SK-N-SH (cell line): ENCODE data around the gene EMCN. TPM values are rescaled to one million over a fixed set of nuclear protein-coding genes. Genes with fewer than 3 reads are reported as not detected.

Experiments used
- CTCF ChIA-PET: fragments of 300-600, 350-600 bp; formaldehyde crosslinking; extraction: SDS; loops from one replicate; lab custom pipeline; 2021; lab: Yijun Ruan, JAX
- POLR2A ChIA-PET: fragments of 350-600 bp; sonication (Branson Sonifier 250); formaldehyde crosslinking; extraction: SDS; loops from one replicate; lab custom pipeline; 2020; ENCODE audit warnings: antibody characterized with exemption, inconsistent platforms; lab: Yijun Ruan, JAX
- DNase-seq: peaks from one replicate; pipeline ENCODE4 v3.0.0; 2012
- H2AFZ ChIP-seq: fragments of 200-600 bp; sonication (generic); 2 replicates; pipeline ENCODE4 v1.8.1; 2016; ENCODE audit warnings: antibody characterized with exemption, mild to moderate bottlenecking, low read depth
- H3F3A ChIP-seq: fragments of 200-600 bp; sonication (generic); replicated peaks from 2 replicates; pipeline ENCODE3; 2016; ENCODE audit warnings: antibody characterized with exemption, mild to moderate bottlenecking; ENCODE audit not compliant: insufficient read depth
- H3K27ac ChIP-seq, 2 experiments: fragments of 200-500 bp in 1 of 2; fragments of 200-600 bp in 1 of 2; sonication (Bioruptor generic) in 1 of 2; sonication (generic), shearing (Covaris generic) in 1 of 2; 2 replicates each; pipeline versions ENCODE4 v1.5.1 to v1.6.1; 2014 to 2016; ENCODE audit warnings: low read depth in 2 of 2, inconsistent platforms in 1 of 2, low read length in 1 of 2, mild to moderate bottlenecking in 1 of 2, mixed read lengths in 1 of 2
- H3K27me3 ChIP-seq: fragments of 200-600 bp; sonication (generic), shearing (Covaris generic); 2 replicates; pipeline ENCODE4 v1.6.1; 2016; ENCODE audit warnings: mixed run types; ENCODE audit not compliant: insufficient read depth
- H3K36me3 ChIP-seq, 2 experiments: fragments of 200-500 bp in 1 of 2; fragments of 200-600 bp in 1 of 2; sonication (Bioruptor generic) in 1 of 2; sonication (generic) in 1 of 2; replicated peaks in 1 of 2; 2 replicates each; pipeline versions ENCODE3 to v1.5.1; 2014 to 2016; ENCODE audit warnings: low read length in 1 of 2, mild to moderate bottlenecking in 1 of 2; ENCODE audit not compliant: insufficient read depth in 2 of 2, control insufficient read depth in 1 of 2
- H3K4me1 ChIP-seq, 2 experiments: fragments of 200-500 bp in 1 of 2; fragments of 200-600 bp in 1 of 2; sonication (Bioruptor generic) in 1 of 2; sonication (generic), shearing (Covaris generic) in 1 of 2; 2 replicates each; pipeline versions ENCODE4 v1.5.1 to v1.6.1; 2014 to 2016; ENCODE audit warnings: low read depth in 1 of 2, low read length in 1 of 2, mixed run types in 1 of 2; ENCODE audit not compliant: insufficient read depth in 2 of 2, control insufficient read depth in 1 of 2
- H3K4me2 ChIP-seq: fragments of 200-600 bp; sonication (generic), shearing (Covaris generic); 2 replicates; pipeline ENCODE4 v1.6.1; 2017; ENCODE audit warnings: mixed run types
- H3K4me3 ChIP-seq, 2 experiments: fragments of 200-500 bp in 1 of 2; fragments of 200-600 bp in 1 of 2; sonication (Bioruptor generic) in 1 of 2; sonication (generic), shearing (Covaris generic) in 1 of 2; 2 replicates each; pipeline versions ENCODE4 v1.5.1 to v1.8.1; 2014 to 2016; ENCODE audit warnings: low read depth in 2 of 2, inconsistent platforms in 1 of 2, low read length in 1 of 2, mild to moderate bottlenecking in 1 of 2, mixed read lengths in 1 of 2, moderate library complexity in 1 of 2
- H3K79me2 ChIP-seq: fragments of 200-600 bp; sonication (generic); 2 replicates; pipeline ENCODE4 v1.8.1; 2017; ENCODE audit warnings: mild to moderate bottlenecking; ENCODE audit not compliant: insufficient read depth
- H3K9ac ChIP-seq: fragments of 200-600 bp; sonication (generic); 2 replicates; pipeline ENCODE4 v1.6.1; 2017; ENCODE audit warnings: mixed run types
- H3K9me2 ChIP-seq: fragments of 200-600 bp; sonication (generic); 2 replicates; pipeline ENCODE4 v1.6.1; 2017; ENCODE audit warnings: mixed run types
- H3K9me3 ChIP-seq: fragments of 200-600 bp; sonication (generic); 2 replicates; pipeline ENCODE4 v1.6.1; 2017; ENCODE audit warnings: mixed run types, mild to moderate bottlenecking, moderate library complexity
- H4K20me1 ChIP-seq: fragments of 200-600 bp; sonication (generic); 2 replicates; pipeline ENCODE4 v1.6.1; 2017; ENCODE audit warnings: mild to moderate bottlenecking, mixed run types; ENCODE audit not compliant: insufficient read depth
- CHD2 ChIP-seq: fragments of 150-350 bp; IDR thresholded peaks from 2 replicates; pipeline ENCODE4 v1.6.1; 2018; ENCODE audit warnings: low read length; ENCODE audit not compliant: partially characterized antibody
- GATA2 ChIP-seq: sonication (generic); formaldehyde crosslinking; IDR thresholded peaks from 2 replicates; pipeline ENCODE4 v1.5.0; 2020; ENCODE audit warnings: mild to moderate bottlenecking, missing genetic modification reagents
- JUND ChIP-seq: IDR thresholded peaks from 2 replicates; pipeline ENCODE4 v1.4.0; 2012
- PBX3 ChIP-seq: IDR thresholded peaks from 2 replicates; pipeline ENCODE4; 2012
- POLR2AphosphoS5 ChIP-seq: IDR thresholded peaks from 2 replicates; pipeline ENCODE4 v1.6.1; 2012; ENCODE audit warnings: low read depth, low read length
- REST ChIP-seq: IDR thresholded peaks from 2 replicates; pipeline ENCODE4 v1.6.1; 2012; ENCODE audit warnings: mild to moderate bottlenecking, low read depth, low read length, moderate library complexity
- SMC3 ChIP-seq: IDR thresholded peaks from 2 replicates; pipeline ENCODE4 v1.6.1; 2012; ENCODE audit warnings: low read depth, low read length, improper control_type of control experiment
- TAF1 ChIP-seq: IDR thresholded peaks from 2 replicates; pipeline ENCODE4 v1.6.1; 2012; ENCODE audit warnings: low read depth, mild to moderate bottlenecking, low read length, moderate library complexity, borderline replicate concordance
- TCF12 ChIP-seq: IDR thresholded peaks from 2 replicates; pipeline ENCODE4 v1.4.0; 2012
- TEAD4 ChIP-seq: IDR thresholded peaks from 2 replicates; pipeline ENCODE4 v1.4.0; 2012; ENCODE audit warnings: mild to moderate bottlenecking, borderline replicate concordance; ENCODE audit not compliant: insufficient read depth
- USF1 ChIP-seq: IDR thresholded peaks from 2 replicates; pipeline ENCODE4 v1.4.0; 2012; ENCODE audit warnings: low read depth, borderline replicate concordance
- ZBTB33 ChIP-seq: IDR thresholded peaks from 2 replicates; pipeline ENCODE4 v1.4.0; 2012; ENCODE audit warnings: low read depth, borderline replicate concordance
- WGBS: methylation state at CpG from one replicate; pipeline ENCODE4 v1.1.6; 2017; ENCODE audit warnings: low lambda C conversion rate; 5-methylcytosine and 5-hydroxymethylcytosine counted together
- polyA plus RNA-seq, 3 experiments: library from polyadenylated mRNA; depleted of rRNA; stranded (reverse); fragments of >200 nt; gene quantifications; 2 replicates each; pipeline ENCODE4 v1.2.3, GENCODE V29; 2012

Gene EMCN
- polyA plus RNA-seq, 1 of the 3 experiments (the other 2 are of a cell fraction), result 0.30 TPM

GRCh38 chr4:100428051-100428450, 89.8 kb downstream of the EMCN start:
- H3K36me3 ChIP-seq, result no peaks in the 10 kb centered on the region
- H2AFZ ChIP-seq, result no peak overlapping the region
- DNase-seq, result no peak
- H3K9ac ChIP-seq, result no peak overlapping the region
- H3K27ac ChIP-seq, result no peak overlapping the region
- H3K4me3 ChIP-seq, result no peak overlapping the region
- no peaks in the 10 kb centered on the region for H3K9me3 ChIP-seq
- no peaks in the 10 kb centered on the region for H4K20me1 ChIP-seq
- H3K27me3 ChIP-seq, result no peaks in the 10 kb centered on the region
- H3K79me2 ChIP-seq, result no peaks in the 10 kb centered on the region
- POLR2A ChIA-PET, result no interaction called here
- H3K4me2 ChIP-seq, result no peak overlapping the region
- 88% methylated on average over 2 of the region's 2 CpGs for WGBS
- CTCF ChIA-PET, result no interaction called here
- TF ChIP-seq JUND (0 out of 2 replicates have a peak, but pooled peaks have one; percentile 21), TCF12 (0 out of 2 replicates have a peak, but pooled peaks have one; percentile 7), POLR2AphosphoS5 (no peak)
- TF ChIP-seq, all 33 proteins: peak for 2
- H3F3A ChIP-seq, result no peaks in the 10 kb centered on the region
- no peaks in the 10 kb centered on the region; the same call in 1 of the 2 replicates for H3K9me2 ChIP-seq
- no peaks in the 10 kb centered on the region for H3K4me1 ChIP-seq

- Histone ChIP-seq H3K9me2 (no peaks in the 10 kb centered on the region), H3F3A (peaks cover 4% of the 10 kb centered on the region), H3K9me3 (no peaks in the 10 kb centered on the region), H3K4me2 (no peak overlapping the region), H3K4me1 (peaks cover 0 to 12% of the 10 kb centered on the region in 2 experiments; a peak in 2 of 4 replicates), H3K4me3 (no peak overlapping the region), H2AFZ (no peak overlapping the region), H3K27me3 (no peaks in the 10 kb centered on the region), H3K9ac (no peak overlapping the region), H3K36me3 (no peaks in the 10 kb centered on the region), H3K27ac (no peak overlapping the region), H4K20me1 (no peaks in the 10 kb centered on the region), H3K79me2 (no peaks in the 10 kb centered on the region)
- 80% methylated on average over 4 of the region's 4 CpGs for WGBS
- ChIA-PET CTCF (interaction anchor here (1.2 kb wide), 1 partner anchor 19 kb away, joined by 3 read pairs; no protein-coding TSS in a partner anchor), POLR2A (no interaction called here)
- DNase-seq, result no peak
- TF ChIP-seq PBX3 (no peak), USF1 (no peak), CHD2 (no peak), TAF1 (no peak), ZBTB33 (no peak), GATA2 (CRISPR knock-in tag) (no peak), SMC3 (no peak), TCF12 (no peak), REST (no peak), TEAD4 (no peak)
Measured at GRCh38 chr4:100424376-100424775, 93.4 kb downstream of the EMCN start.
